Ishikawa (cell line): ENCODE results near the gene TXNDC5.

Experiments
- FOXM1 ChIP-seq: IDR thresholded peaks from 2 replicates; pipeline ENCODE4 v1.6.1; 2012; ENCODE audit warnings: low read depth, borderline replicate concordance
- TF ChIP-seq, protein P1 (sequence below): IDR thresholded peaks from 2 replicates; pipeline ENCODE4 v1.6.1; 2012

DNA sequence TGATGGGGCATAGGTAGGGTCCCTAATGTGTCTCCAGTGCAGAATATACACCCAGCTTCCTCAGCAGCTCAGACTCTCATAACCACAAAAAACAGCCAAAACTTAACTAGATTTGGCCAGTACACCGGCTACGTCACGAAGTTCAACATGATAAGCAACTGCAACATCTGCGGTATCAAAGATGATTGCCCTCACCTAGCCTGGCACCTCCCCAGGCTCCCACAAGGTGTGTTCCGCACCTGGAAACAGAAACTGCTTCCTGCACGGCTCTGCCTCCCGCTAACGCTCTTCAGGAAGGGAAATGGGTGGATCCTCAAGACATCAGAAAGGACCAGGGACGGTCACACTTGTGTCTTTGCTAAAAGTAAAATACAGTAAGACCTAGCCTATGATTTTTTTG is 9.5 kb downstream of the TXNDC5 start:
- no peak for TF ChIP-seq FOXM1
- TF ChIP-seq, protein P1, sequence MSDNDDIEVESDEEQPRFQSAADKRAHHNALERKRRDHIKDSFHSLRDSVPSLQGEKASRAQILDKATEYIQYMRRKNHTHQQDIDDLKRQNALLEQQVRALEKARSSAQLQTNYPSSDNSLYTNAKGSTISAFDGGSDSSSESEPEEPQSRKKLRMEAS: no peak
